Spinal cord (tissue), 10 donors: Measurements from ENCODE around the gene RPL22. TPM values are rescaled to one million over a fixed set of nuclear protein-coding genes. Genes with fewer than 3 reads are reported as not detected.

ENCODE experiments used
- DNase-seq, 6 donors: peaks; one replicate each; pipeline versions ENCODE4 v3.0.0 to v3.0.0-alpha.2; 2013 to 2015; ENCODE audit warnings: low spot score in 6 of 6, low read depth in 4 of 6
- H3K27ac ChIP-seq: one replicate; pipeline ENCODE4 v1.5.1; 2013; ENCODE audit warnings: low read depth, low read length, control low read depth
- H3K27me3 ChIP-seq: one replicate; pipeline ENCODE4 v1.6.1; 2013; ENCODE audit warnings: low read length; ENCODE audit not compliant: control insufficient read depth, insufficient read depth
- H3K36me3 ChIP-seq: one replicate; pipeline ENCODE4 v1.6.1; 2013; ENCODE audit warnings: low read length; ENCODE audit not compliant: control insufficient read depth, insufficient read depth
- H3K4me1 ChIP-seq: one replicate; pipeline ENCODE4 v1.6.1; 2013; ENCODE audit warnings: low read length; ENCODE audit not compliant: control insufficient read depth, insufficient read depth
- H3K4me3 ChIP-seq: one replicate; pipeline ENCODE4 v1.5.1; 2013; ENCODE audit warnings: low read depth, low read length, control low read depth
- H3K9me3 ChIP-seq: one replicate; pipeline ENCODE4 v1.6.1; 2013; ENCODE audit warnings: low read length; ENCODE audit not compliant: control insufficient read depth, insufficient read depth
- WGBS: methylation state at CpG from one replicate; pipeline ENCODE4 v1.1.5; 2013; ENCODE audit warnings: missing lambda C conversion rate; ENCODE audit not compliant: insufficient coverage; 5-methylcytosine and 5-hydroxymethylcytosine counted together
- long read RNA-seq, 4 donors: transcript quantifications; one replicate each; lab custom pipeline, GENCODE V29; 2026
- polyA plus RNA-seq, 2 donors: library from polyadenylated mRNA; unstranded; fragments of 120-200 nt; gene quantifications; one replicate each; pipeline ENCODE4 v1.2.1, GENCODE V29; 2013; ENCODE audit not compliant: insufficient read length in 2 of 2
- total RNA-seq, 2 donors: library from RNA; depleted of rRNA in 1 of 2; stranded (reverse); fragments of 120-200 nt in 1 of 2; fragments of >200 nt in 1 of 2; gene quantifications; one replicate each; pipeline versions ENCODE4 v1.2.3 to v1.2.4, GENCODE V29; 2013 to 2014
- donor health status: healthy.

Gene RPL22
- total RNA-seq (100 to 1,000 TPM; 171 to 312 TPM), polyA plus RNA-seq (100 to 1,000 TPM; 322 to 337 TPM)
- long read RNA-seq, donor 1, transcript RPL22-201 (4 exons, 2,078 nt) = major isoform, 375 of 698 reads
- long read RNA-seq, donor 1, transcript RPL22-206 (3 exons, 2,279 nt) = minor isoform, 93 of 698 reads
- long read RNA-seq, donor 1, partial matches to known transcripts = 173 of 698 reads
- long read RNA-seq, donor 1, other reads (novel, unspliced or antisense) = 55 of 698 reads
- long read RNA-seq, donor 2, transcript RPL22-206 (3 exons, 2,279 nt) = minor isoform, 44 of 275 reads
- long read RNA-seq, donor 2, transcript RPL22-201 (4 exons, 2,078 nt) = major isoform, 158 of 275 reads
- long read RNA-seq, donor 2, partial matches to known transcripts = 48 of 275 reads
- long read RNA-seq, donor 2, other reads (novel, unspliced or antisense) = 24 of 275 reads
- long read RNA-seq, donor 3, transcript RPL22-201 (4 exons, 2,078 nt) = major isoform, 224 of 437 reads
- long read RNA-seq, donor 3, transcript RPL22-206 (3 exons, 2,279 nt) = minor isoform, 75 of 437 reads
- long read RNA-seq, donor 3, partial matches to known transcripts = 96 of 437 reads
- long read RNA-seq, donor 3, other reads (novel, unspliced or antisense) = 42 of 437 reads
- long read RNA-seq, donor 4, transcript RPL22-201 (4 exons, 2,078 nt) = major isoform, 1,388 of 3,114 reads
- long read RNA-seq, donor 4, transcript RPL22-206 (3 exons, 2,279 nt) = minor isoform, 369 of 3,114 reads
- long read RNA-seq, donor 4, partial matches to known transcripts = 1,118 of 3,114 reads
- long read RNA-seq, donor 4, other reads (novel, unspliced or antisense) = 239 of 3,114 reads

DNA sequence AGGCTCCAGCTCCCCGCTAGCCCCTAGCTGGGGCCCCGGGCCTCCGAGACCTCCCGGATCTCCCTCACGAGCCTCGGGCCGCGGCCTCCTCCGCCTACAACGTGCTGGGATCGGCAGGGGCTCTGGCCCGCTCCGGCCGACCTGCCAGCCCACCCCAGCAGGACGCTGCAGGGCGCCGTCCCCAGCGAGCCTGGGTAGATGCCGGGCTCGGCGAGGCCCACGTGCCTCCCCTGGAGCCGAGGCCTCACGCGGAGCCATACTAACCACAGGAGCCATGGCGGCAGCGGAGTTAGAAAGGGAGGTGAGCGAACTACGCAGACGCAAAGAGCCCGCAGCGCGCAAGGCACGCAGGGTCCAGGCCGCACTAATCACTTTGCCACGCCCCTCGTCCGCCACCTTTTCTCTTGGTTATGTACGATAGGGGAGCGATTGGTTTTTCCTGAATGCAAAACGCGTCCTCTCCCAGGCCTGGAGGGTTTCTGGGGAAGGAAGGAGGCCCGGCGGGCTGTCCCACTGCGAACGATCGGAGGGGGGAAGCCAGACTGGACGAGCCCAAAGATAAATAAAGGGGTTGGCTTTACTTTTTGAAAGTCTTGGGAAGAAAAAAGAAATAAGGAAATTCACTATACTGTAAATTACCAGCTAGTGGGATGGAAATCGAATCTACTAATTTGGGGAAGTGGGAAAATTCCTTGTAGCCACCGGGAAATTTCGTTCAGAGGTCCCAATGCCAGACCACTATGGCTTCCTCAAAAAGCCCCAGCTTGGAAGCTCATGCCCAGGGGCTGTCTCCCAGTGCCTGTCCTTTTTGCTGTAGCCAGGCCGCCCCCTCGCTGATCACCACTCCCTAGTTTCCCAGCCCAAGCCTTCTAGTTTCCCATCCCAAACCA lies at the start of gene RPL22:
Gene RPL22, minus strand, starts transcription at position 298 of the 890 bp plus-strand sequence. Its CDS starts 22 bp downstream, at position 276.
- peak; percentile 97 to 100 (median 99) for DNase-seq
- Histone ChIP-seq H3K27ac (peak within 1 kb of the TSS; percentile 83), H3K4me3 (peak within 1 kb of the TSS; percentile 95), H3K9me3 (no peaks in the 10 kb centered on the region), H3K36me3 (peaks cover 25% of the 10 kb centered on the region), H3K4me1 (peaks cover 10% of the 10 kb centered on the region), H3K27me3 (no peaks in the 10 kb centered on the region)
- under 1% methylated on average over 48 of the region's 53 CpGs for WGBS

DNA sequence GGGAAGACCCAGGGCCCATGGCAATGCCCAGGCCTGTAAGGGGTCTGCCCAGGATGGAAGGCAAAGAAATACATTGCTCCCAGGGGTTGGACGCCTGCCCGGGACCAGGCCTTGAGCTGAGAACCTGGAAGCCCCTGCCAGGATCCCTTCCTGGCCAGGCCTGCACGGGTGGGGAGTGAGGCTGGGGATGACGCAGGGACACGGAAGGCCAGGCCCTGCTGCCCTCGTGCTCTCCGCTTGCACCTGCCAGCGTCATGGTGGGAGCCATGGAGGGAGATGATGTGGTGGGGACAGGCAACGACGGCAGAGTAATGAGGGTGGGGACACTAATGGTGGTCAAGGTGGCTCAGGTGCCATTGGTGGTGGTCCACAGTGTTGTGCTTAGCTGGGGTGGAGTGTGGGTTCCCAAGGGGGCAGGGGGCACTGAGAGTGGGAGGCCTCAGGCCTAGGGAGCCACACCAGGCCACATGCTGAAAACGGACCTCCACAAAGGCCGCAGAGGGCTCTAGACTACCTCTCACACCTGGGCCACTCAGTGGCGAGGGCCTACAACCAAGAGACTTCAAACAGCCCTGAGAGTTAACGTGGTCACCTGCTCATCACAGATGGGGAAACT lies 48.9 kb upstream of the RPL22 start:
- no peak overlapping the region for H3K4me3 ChIP-seq
- peaks cover 54% of the 10 kb centered on the region for H3K27me3 ChIP-seq
- no peaks in the 10 kb centered on the region for H3K9me3 ChIP-seq
- peaks cover 38% of the 10 kb centered on the region for H3K36me3 ChIP-seq
- H3K4me1 ChIP-seq = peaks cover 50% of the 10 kb centered on the region
- DNase-seq = peak in 1 of 6 donors; percentile 43
- 70% methylated on average over 13 of the region's 14 CpGs for WGBS
- H3K27ac ChIP-seq = no peak overlapping the region

DNA sequence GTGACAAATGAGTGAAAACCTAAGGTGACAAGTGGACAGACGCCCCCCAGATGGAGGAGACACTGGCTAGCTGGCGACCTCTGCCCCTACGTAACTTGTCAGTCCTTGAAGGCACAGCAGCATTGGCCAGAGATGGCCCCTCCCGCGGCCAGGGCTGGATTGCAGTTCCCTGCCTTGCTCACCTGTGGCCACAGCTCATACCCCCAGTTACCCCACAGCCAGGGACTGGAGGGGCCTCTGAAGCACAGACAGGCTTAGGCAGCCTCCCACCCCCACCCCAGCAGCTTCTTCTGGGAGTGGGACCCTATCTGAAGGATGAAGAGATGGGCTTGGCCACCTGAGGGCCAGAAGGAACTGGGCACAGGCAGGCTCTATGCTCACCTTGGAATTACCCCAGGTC lies 48.3 kb upstream of the RPL22 start:
- Histone ChIP-seq H3K27ac (no peak overlapping the region), H3K9me3 (no peaks in the 10 kb centered on the region), H3K4me1 (peaks cover 57% of the 10 kb centered on the region), H3K4me3 (no peak overlapping the region), H3K36me3 (peaks cover 32% of the 10 kb centered on the region), H3K27me3 (peaks cover 61% of the 10 kb centered on the region)
- 89% methylated on average over 5 of the region's 5 CpGs for WGBS
- DNase-seq = no peak

DNA sequence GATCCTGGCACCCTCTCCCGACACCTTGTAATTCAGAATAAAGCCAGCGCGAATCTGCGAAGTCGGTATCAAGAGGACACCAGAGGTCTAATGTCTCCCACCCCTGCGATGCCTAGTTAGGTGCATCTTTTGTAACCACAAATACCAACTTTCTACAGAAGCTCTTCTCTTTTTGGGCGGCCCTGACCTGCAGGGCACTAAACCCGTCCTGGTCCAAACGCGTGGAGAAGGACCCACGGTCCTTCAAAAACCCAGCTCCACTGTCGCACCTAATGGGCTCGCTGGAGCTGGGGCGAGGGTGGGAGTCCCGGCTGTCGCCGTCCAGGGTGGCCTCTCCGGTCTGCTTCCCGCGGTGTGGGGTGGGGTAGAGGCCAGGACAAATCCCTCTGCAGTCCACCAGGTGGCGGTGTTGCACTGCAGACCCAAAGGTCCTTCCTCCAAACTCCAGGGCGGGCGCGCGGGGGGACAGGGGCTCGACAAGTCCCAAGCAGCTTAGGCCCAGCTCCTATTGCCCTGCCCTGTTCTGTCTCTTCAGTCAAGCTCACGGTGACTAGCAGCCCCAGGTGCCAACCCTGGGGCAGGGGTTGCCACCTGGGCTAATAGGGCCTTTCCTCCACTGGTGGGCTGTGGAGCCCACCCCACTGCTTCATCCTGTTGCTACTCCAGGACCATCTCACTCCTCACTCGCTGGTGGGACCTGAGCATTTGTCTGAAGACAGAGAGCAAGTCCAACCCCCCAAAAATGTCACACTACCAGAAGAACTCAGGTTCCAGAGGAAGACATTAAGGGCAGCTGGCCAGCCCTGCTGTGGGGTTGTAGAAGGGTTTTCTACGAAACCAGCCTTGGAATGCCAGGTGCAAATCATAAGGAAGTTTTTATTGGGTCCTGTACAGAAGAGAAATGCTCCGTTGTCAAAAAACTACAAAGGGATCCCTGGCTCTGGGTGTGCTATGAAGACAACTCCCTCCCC lies 47.4 kb upstream of the RPL22 start:
- peaks cover 60% of the 10 kb centered on the region for H3K4me1 ChIP-seq
- peak in 3 of 6 donors; percentile 80 to 95 (median 93) for DNase-seq
- WGBS = 3% methylated on average over 29 of the region's 30 CpGs
- peaks cover 59% of the 10 kb centered on the region for H3K27me3 ChIP-seq
- H3K27ac ChIP-seq = no peak overlapping the region
- no peak overlapping the region for H3K4me3 ChIP-seq
- no peaks in the 10 kb centered on the region for H3K9me3 ChIP-seq
- H3K36me3 ChIP-seq = peaks cover 23% of the 10 kb centered on the region

DNA sequence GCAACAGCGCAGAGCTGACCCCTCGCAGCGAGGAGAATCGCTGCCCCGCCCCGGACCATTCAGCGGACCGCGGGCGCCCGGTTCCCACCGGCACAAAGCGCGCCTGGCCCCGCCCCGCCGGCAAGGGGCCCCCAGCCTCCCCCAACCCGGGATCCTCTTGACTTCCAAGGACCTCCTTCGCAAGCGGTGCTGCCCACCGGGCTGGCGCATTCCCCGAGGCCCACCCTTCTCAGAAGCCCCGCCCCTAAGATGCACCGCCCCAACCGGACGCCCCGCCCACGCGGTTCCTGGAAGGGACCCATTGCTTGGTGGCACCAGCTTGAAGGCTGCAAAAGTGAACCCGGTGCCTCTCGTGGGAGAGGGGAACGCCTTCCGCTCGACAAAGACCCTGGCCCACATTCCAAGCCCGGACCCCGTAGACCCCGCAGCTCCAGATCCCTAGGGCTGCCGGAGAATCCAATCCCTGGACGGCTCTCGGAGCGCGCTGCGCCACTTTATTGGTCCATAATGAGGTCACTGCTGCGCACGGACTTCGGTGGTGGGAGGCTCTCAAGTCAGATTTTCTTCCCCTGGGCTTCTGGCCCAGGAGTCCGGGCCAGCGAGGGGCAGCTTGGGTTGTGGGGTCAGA lies 46.6 kb upstream of the RPL22 start:
- WGBS = under 1% methylated on average over 48 of the region's 49 CpGs
- Histone ChIP-seq H3K4me1 (peaks cover 68% of the 10 kb centered on the region), H3K27ac (no peak overlapping the region), H3K9me3 (no peaks in the 10 kb centered on the region), H3K4me3 (no peak overlapping the region), H3K36me3 (peaks cover 15% of the 10 kb centered on the region), H3K27me3 (peaks cover 61% of the 10 kb centered on the region)
- peak in 2 of 6 donors; percentile 81 to 91 for DNase-seq

DNA sequence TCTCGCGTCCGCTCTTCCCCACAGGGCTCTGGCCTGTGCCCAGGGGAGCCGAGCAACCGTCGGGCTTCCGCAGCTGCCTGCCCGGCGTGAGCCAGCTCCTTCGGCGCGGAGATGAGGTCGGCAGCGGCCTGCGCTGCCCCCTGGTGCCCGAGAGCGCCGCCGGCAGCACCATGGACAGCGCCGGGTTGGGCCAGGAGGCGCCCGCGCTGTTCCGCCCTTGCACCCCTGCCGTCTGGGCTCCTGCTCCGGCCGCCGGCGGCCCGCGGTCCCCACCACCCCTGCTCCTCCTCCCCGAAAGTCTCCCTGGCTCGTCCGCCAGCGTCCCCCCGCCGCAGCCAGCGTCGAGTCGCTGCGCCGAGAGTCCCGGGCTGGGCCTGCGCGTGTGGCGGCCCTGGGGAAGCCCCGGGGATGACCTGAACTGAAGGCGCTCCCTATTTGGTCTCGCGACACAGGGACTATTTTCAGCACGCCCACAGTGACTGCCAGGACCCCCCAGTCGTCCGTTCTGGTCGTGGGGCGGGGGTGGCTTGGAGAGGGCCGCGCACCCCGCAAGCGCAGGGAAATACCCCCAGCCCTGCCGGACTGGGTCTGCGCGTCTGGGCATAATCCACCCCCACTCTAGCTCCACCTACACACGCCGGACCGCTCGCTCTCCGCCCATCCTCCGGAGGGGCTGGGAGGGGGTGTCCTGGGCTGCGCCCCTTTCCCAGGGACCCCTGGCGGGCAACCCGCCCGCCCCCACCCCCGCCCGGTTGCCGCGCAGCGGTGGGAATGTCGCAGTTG lies 45.9 kb upstream of the RPL22 start:
- Histone ChIP-seq H3K9me3 (no peaks in the 10 kb centered on the region), H3K4me1 (peaks cover 71% of the 10 kb centered on the region), H3K36me3 (peaks cover 11% of the 10 kb centered on the region), H3K4me3 (peak overlapping the region; percentile 5), H3K27ac (no peak overlapping the region), H3K27me3 (peaks cover 62% of the 10 kb centered on the region)
- peak in 2 of 6 donors; percentile 88 to 92 for DNase-seq
- 0% methylated on average over 69 of the region's 79 CpGs for WGBS

DNA sequence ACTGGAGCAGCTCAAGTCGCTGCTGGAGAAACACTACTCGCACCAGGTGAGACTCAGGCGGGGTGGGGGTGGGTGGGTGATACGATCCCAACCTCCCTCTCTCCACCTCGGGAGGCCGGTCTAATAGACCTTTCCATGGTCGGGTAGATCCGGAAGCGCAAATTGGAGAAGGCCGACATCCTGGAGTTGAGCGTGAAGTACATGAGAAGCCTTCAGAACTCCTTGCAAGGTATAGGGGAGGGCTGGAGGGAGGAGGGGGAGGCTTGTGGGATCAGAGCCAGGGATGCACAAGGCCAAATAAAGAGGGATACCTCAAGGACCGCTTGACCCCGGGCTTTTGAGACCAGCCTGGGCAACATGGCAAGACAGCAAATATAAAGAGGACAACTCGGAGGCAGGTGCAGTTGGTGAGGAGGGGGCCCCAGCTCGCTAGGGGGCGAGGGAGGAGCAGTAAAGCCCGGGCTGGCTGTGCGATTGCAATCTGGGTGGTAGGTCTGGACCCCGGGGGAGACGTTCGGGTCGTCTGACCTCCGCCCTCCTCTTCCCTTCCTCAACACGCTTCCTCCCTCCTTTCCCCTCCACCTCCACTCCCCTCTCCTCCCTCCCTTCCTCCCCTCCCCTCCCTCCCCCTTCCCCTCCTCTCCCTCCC lies 45.1 kb upstream of the RPL22 start:
- H3K9me3 ChIP-seq = no peaks in the 10 kb centered on the region
- peaks cover 63% of the 10 kb centered on the region for H3K27me3 ChIP-seq
- DNase-seq = no peak
- H3K36me3 ChIP-seq = peaks cover 6% of the 10 kb centered on the region
- no peak overlapping the region for H3K4me3 ChIP-seq
- H3K4me1 ChIP-seq = peaks cover 73% of the 10 kb centered on the region
- WGBS = 12% methylated on average over 7 of the region's 24 CpGs
- H3K27ac ChIP-seq = no peak overlapping the region
